Stimulated activated CD4-positive, alpha-beta T cell treated with anti-CD3 and anti-CD28 coated beads, Interleukin-2, amount 100 ng/mL, for 24 hours (primary cell): Measurements from ENCODE around the gene GLIS1.

Source experiments
- DNase-seq, 2 donors: peaks; one replicate each; pipeline ENCODE4 v3.0.0-alpha.2; 2020

GLIS1 gene

GRCh38 chr1:53517821-53518352 is 221.1 kb downstream of the GLIS1 start:
- DNase-seq, result no peak

- no peak for DNase-seq
These were observed 221.9 kb downstream of the GLIS1 start for GRCh38 chr1:53517109-53517508.

- DNase-seq, result no peak
These were observed 222.8 kb downstream of the GLIS1 start for GRCh38 chr1:53516181-53516580.

- no peak for DNase-seq
These were observed 224.5 kb downstream of the GLIS1 start for GRCh38 chr1:53514436-53514835.

GRCh38 chr1:53513846-53514245 is 225.1 kb downstream of the GLIS1 start:
- no peak for DNase-seq

- no peak for DNase-seq
These were observed 225.9 kb downstream of the GLIS1 start for GRCh38 chr1:53512807-53513755.

- DNase-seq, result no peak
These were observed 226.8 kb downstream of the GLIS1 start for GRCh38 chr1:53511933-53512806.

- no peak for DNase-seq
These were observed 227.5 kb downstream of the GLIS1 start for GRCh38 chr1:53511323-53511932.

- DNase-seq, result no peak
These were observed 228.7 kb downstream of the GLIS1 start for GRCh38 chr1:53510215-53510614.

GRCh38 chr1:53509775-53510174 is 229.2 kb downstream of the GLIS1 start:
- DNase-seq, result no peak

- DNase-seq, result no peak
These were observed 229.8 kb downstream of the GLIS1 start for GRCh38 chr1:53508991-53509666.

GRCh38 chr1:53508056-53508990 is 230.6 kb downstream of the GLIS1 start:
- no peak for DNase-seq

GRCh38 chr1:53507116-53507820 is 231.7 kb downstream of the GLIS1 start:
- no peak for DNase-seq

GRCh38 chr1:53506355-53507050 is 232.5 kb downstream of the GLIS1 start:
- no peak for DNase-seq

GRCh38 chr1:53505891-53506290 is 233.1 kb downstream of the GLIS1 start:
- no peak for DNase-seq

GRCh38 chr1:53505401-53505800 is 233.6 kb downstream of the GLIS1 start:
- DNase-seq, result no peak

- no peak for DNase-seq
These were observed 234.1 kb downstream of the GLIS1 start for GRCh38 chr1:53504901-53505300.

- no peak for DNase-seq
These were observed 235.3 kb downstream of the GLIS1 start for GRCh38 chr1:53503433-53504217.
